GM12892 (cell line): ENCODE data around the gene ABHD2.

Experiments used
- POLR2A ChIP-seq: IDR thresholded peaks from 2 replicates; pipeline ENCODE4 v1.6.1; 2011; ENCODE audit warnings: low read depth, low read length, control low read depth
- TAF1 ChIP-seq: IDR thresholded peaks from 2 replicates; pipeline ENCODE4 v1.6.1; 2011; ENCODE audit warnings: low read depth, mild to moderate bottlenecking, control low read depth, low read length, borderline replicate concordance

DNA sequence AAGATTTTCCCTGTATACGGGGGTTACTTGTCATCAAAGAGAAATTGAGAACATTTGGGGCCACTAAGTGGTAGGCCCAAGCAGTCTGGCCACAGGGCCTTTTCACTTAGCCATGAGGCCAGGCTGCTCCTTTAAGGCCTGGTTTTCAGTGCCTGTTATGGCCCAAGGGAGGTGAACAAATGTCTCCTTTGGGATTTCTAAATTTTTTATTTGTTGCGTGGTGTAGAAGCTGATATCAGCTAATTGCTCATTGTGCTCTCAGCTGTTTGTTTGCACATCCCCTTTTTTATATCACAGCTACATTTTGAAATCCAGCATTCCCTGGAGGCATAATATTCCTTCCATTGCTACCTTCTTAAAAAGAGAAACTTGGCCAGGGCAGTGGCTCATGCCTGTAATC is 84.7 kb downstream of the ABHD2 start:
- TF ChIP-seq TAF1 (no peak), POLR2A (no peak)
